DOHH2 (cell line): ENCODE measurements around the gene HBD.
"Not testable (repeated sequence)": the region's sequence is repeated elsewhere in the genome, so short reads cannot be mapped to it uniquely, and the experiment has no call there.

ENCODE experiments used
- H3F3A ChIP-seq: fragments of 200-600 bp; sonication (generic), shearing (Covaris generic); 2 replicates; pipeline ENCODE4 v1.6.0; 2016; ENCODE audit warnings: antibody characterized with exemption, mild to moderate bottlenecking; ENCODE audit not compliant: control insufficient read depth, insufficient read depth
- H3K27ac ChIP-seq: fragments of 200-600 bp; sonication (generic); 2 replicates; pipeline ENCODE4 v1.5.1; 2014; ENCODE audit warnings: low read depth, mild to moderate bottlenecking, low read length, moderate library complexity
- H3K27me3 ChIP-seq: fragments of 200-600 bp; sonication (generic); 2 replicates; pipeline ENCODE4 v1.6.1; 2014; ENCODE audit warnings: mild to moderate bottlenecking, low read length, mixed read lengths; ENCODE audit not compliant: control insufficient read depth
- H3K36me3 ChIP-seq: fragments of 200-600 bp; sonication (generic); 2 replicates; pipeline ENCODE4 v1.6.1; 2014; ENCODE audit warnings: mild to moderate bottlenecking, low read length, moderate library complexity, mixed read lengths; ENCODE audit not compliant: control insufficient read depth
- H3K4me1 ChIP-seq: fragments of 200-600 bp; sonication (generic); 2 replicates; pipeline ENCODE4 v1.6.1; 2014; ENCODE audit warnings: mild to moderate bottlenecking, low read length, mixed read lengths; ENCODE audit not compliant: control insufficient read depth
- H3K4me2 ChIP-seq: fragments of 200-600 bp; sonication (generic); 2 replicates; pipeline ENCODE4 v1.6.0; 2014; ENCODE audit warnings: mild to moderate bottlenecking, low read length, moderate library complexity
- H3K4me3 ChIP-seq: fragments of 200-600 bp; sonication (generic); 2 replicates; pipeline ENCODE4 v1.5.1; 2014; ENCODE audit warnings: mild to moderate bottlenecking, low read length, mixed read lengths
- H3K79me2 ChIP-seq: fragments of 200-600 bp; sonication (generic); 2 replicates; pipeline ENCODE4 v1.6.1; 2014; ENCODE audit warnings: mild to moderate bottlenecking, low read length, mixed read lengths; ENCODE audit not compliant: control insufficient read depth
- H3K9me2 ChIP-seq: fragments of 200-600 bp; sonication (generic); replicated peaks from 2 replicates; pipeline ENCODE4 v1.6.1; 2014; ENCODE audit warnings: mild to moderate bottlenecking, low read length, mixed read lengths; ENCODE audit not compliant: control insufficient read depth
- H3K9me3 ChIP-seq: fragments of 200-600 bp; sonication (generic); 2 replicates; pipeline ENCODE4 v1.6.1; 2014; ENCODE audit warnings: antibody characterized with exemption, low read length, mixed read lengths; ENCODE audit not compliant: control insufficient read depth, insufficient read depth
- H4K20me1 ChIP-seq: fragments of 200-600 bp; sonication (generic); 2 replicates; pipeline ENCODE4 v1.6.0; 2014; ENCODE audit warnings: low read depth, mild to moderate bottlenecking, antibody characterized with exemption, low read length, moderate library complexity; ENCODE audit not compliant: control insufficient read depth, insufficient read depth
- CTCF ChIP-seq: fragments of 200-600 bp; sonication (generic); IDR thresholded peaks from one replicate; pipeline ENCODE4 v1.5.1; 2014; ENCODE audit warnings: antibody characterized with exemption, mild to moderate bottlenecking, low read depth, low read length; ENCODE audit not compliant: poor library complexity, severe bottlenecking
- EZH2phosphoT487 ChIP-seq: fragments of 200-600 bp; sonication (generic); IDR thresholded peaks from 2 replicates; pipeline ENCODE4 v1.6.1; 2017; ENCODE audit warnings: borderline replicate concordance, mild to moderate bottlenecking, antibody characterized with exemption, low read length, moderate library complexity, mixed read lengths

Gene HBD

GRCh38 chr11:5258543-5259262 is 24.4 kb upstream of the HBD start:
- H3F3A ChIP-seq = no peaks in the 10 kb centered on the region
- no peaks in the 10 kb centered on the region for H3K9me3 ChIP-seq
- no peaks in the 10 kb centered on the region for H4K20me1 ChIP-seq
- H3K9me2 ChIP-seq = no peaks in the 10 kb centered on the region
- no peaks in the 10 kb centered on the region for H3K36me3 ChIP-seq
- TF ChIP-seq EZH2phosphoT487 = no peak
- TF ChIP-seq CTCF = no peak
- no peak overlapping the region for H3K4me2 ChIP-seq
- H3K27ac ChIP-seq = no peak overlapping the region
- H3K27me3 ChIP-seq = no peaks in the 10 kb centered on the region
- no peak overlapping the region for H3K4me3 ChIP-seq
- H3K4me1 ChIP-seq = no peaks in the 10 kb centered on the region
- no peaks in the 10 kb centered on the region for H3K79me2 ChIP-seq

- Histone ChIP-seq H3K36me3 (no peaks in the 10 kb centered on the region), H3F3A (no peaks in the 10 kb centered on the region), H4K20me1 (no peaks in the 10 kb centered on the region), H3K79me2 (no peaks in the 10 kb centered on the region), H3K9me2 (no peaks in the 10 kb centered on the region), H3K27ac (no peak overlapping the region), H3K27me3 (no peaks in the 10 kb centered on the region), H3K4me3 (no peak overlapping the region), H3K9me3 (no peaks in the 10 kb centered on the region), H3K4me2 (no peak overlapping the region), H3K4me1 (no peaks in the 10 kb centered on the region)
- TF ChIP-seq CTCF (no peak), EZH2phosphoT487 (no peak)
Measured at GRCh38 chr11:5257296-5257695, 23.0 kb upstream of the HBD start.

GRCh38 chr11:5254646-5255413 is 20.5 kb upstream of the HBD start, which contains the start of gene HBG2:
Gene HBG2, minus strand, starts transcription at chr11:5254781. Its CDS starts 53 bp downstream, at chr11:5254728.
- H3K36me3 ChIP-seq, H3K79me2 ChIP-seq, H3K4me1 ChIP-seq, H3K4me3 ChIP-seq, H3F3A ChIP-seq, H3K9me2 ChIP-seq, H3K27ac ChIP-seq, H4K20me1 ChIP-seq, H3K4me2 ChIP-seq, H3K9me3 ChIP-seq, H3K27me3 ChIP-seq: not testable (repeated sequence)

- not testable (repeated sequence) for H3K9me3 ChIP-seq, H3K79me2 ChIP-seq, H3K27me3 ChIP-seq, H3K4me2 ChIP-seq, H3K36me3 ChIP-seq, H3F3A ChIP-seq, H3K9me2 ChIP-seq, H3K27ac ChIP-seq, H3K4me1 ChIP-seq, H4K20me1 ChIP-seq, H3K4me3 ChIP-seq
Measured at GRCh38 chr11:5254023-5254422, 19.7 kb upstream of the HBD start.

GRCh38 chr11:5253440-5253839 is 19.2 kb upstream of the HBD start:
- not testable (repeated sequence) for H3K27ac ChIP-seq, H3K4me1 ChIP-seq, H3K9me3 ChIP-seq, H3K79me2 ChIP-seq, H3K36me3 ChIP-seq, H3F3A ChIP-seq, H3K4me2 ChIP-seq, H3K4me3 ChIP-seq, H3K9me2 ChIP-seq, H3K27me3 ChIP-seq, H4K20me1 ChIP-seq
